ENCODE results near the gene ABCC5.

DNA sequence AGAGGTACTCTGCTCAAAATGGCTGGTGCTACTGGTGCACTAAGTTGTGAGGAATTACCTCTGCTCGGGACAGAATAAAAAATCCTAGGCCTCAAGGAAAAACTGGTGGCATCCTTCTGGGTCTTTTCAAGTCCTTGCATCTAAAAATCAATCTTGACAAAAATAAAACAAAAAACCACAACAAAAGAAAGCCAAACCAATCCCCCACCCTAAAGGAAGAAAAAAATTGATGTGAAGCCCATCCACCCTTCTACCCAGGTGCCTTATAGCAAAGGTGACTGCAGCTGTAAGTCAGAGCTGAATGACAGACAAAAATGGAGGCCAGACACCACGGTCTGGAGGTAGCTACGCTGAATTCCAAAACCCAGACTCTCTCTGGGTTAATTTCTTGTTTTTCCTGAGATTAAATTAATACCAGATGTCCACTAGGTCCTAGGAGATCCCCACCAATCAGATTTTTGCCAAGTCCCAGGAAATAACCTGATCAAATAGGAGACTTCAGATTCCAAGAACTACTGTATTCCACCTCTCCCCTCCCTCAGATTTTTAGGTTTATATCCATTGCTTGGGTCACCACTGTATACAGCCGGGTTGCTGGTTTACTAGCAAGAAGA is 33.5 kb downstream of the ABCC5 start:
- TF ChIP-seq, protein P1, sequence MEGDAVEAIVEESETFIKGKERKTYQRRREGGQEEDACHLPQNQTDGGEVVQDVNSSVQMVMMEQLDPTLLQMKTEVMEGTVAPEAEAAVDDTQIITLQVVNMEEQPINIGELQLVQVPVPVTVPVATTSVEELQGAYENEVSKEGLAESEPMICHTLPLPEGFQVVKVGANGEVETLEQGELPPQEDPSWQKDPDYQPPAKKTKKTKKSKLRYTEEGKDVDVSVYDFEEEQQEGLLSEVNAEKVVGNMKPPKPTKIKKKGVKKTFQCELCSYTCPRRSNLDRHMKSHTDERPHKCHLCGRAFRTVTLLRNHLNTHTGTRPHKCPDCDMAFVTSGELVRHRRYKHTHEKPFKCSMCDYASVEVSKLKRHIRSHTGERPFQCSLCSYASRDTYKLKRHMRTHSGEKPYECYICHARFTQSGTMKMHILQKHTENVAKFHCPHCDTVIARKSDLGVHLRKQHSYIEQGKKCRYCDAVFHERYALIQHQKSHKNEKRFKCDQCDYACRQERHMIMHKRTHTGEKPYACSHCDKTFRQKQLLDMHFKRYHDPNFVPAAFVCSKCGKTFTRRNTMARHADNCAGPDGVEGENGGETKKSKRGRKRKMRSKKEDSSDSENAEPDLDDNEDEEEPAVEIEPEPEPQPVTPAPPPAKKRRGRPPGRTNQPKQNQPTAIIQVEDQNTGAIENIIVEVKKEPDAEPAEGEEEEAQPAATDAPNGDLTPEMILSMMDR (optimal IDR thresholded peaks at IDR 0.05 in 1 of 3, IDR thresholded peaks at IDR 0.05 in 1 of 3, conservative IDR thresholded peaks at IDR 0.05 in 1 of 3; ENCODE audit: extremely low read depth in 1 of 3, insufficient read depth in 2 of 3, low read length in 3 of 3): no peak
- no peak for TF ChIP-seq EZH2 (IDR thresholded peaks at IDR 0.05; ENCODE audit: low read length)

Measured in keratinocyte (primary cell).